Activated CD8-positive, alpha-beta T cell treated with anti-CD3 and anti-CD28 coated beads for 36 hours (primary cell): Measurements from ENCODE around the gene FOXB1. TPM values are rescaled to one million over a fixed set of nuclear protein-coding genes. Genes with fewer than 3 reads are reported as not detected.

Experiments used
- ATAC-seq: fragments of 200-7000 bp; cut with Tn5 transposase; one replicate; pipeline ENCODE4 v1.10.0; 2021; ENCODE audit warnings: mild to moderate bottlenecking, moderate library complexity
- CTCF ChIA-PET: fragments of 350-600 bp; sonication (Branson Sonifier 250); formaldehyde crosslinking; loops from one replicate; lab custom pipeline; 2021; ENCODE audit warnings: antibody characterized with exemption; lab: Charles Lee
- POLR2A ChIA-PET: fragments of 350-600 bp; sonication (Branson Sonifier 250); formaldehyde crosslinking; loops from one replicate; lab custom pipeline; 2021; ENCODE audit warnings: antibody characterized with exemption; lab: Charles Lee
- DNase-seq: peaks from one replicate; pipeline ENCODE4 v3.0.0-alpha.2; 2020
- H3K27ac Mint-ChIP-seq: one replicate; pipeline ENCODE4 v1.8.0; 2021; ENCODE audit warnings: mild to moderate bottlenecking, mixed read lengths
- H3K27me3 Mint-ChIP-seq: one replicate; pipeline ENCODE4 v1.8.0; 2021; ENCODE audit warnings: mixed read lengths
- H3K36me3 Mint-ChIP-seq: one replicate; pipeline ENCODE4 v1.8.0; 2021; ENCODE audit warnings: low read depth, mixed read lengths
- H3K4me1 Mint-ChIP-seq: one replicate; pipeline ENCODE4 v1.8.0; 2021; ENCODE audit warnings: low read depth, mixed read lengths
- H3K4me3 Mint-ChIP-seq: one replicate; pipeline ENCODE4 v1.8.0; 2021; ENCODE audit warnings: mild to moderate bottlenecking, moderate library complexity, mixed read lengths
- H3K9me3 Mint-ChIP-seq: one replicate; pipeline ENCODE4 v1.8.0; 2021; ENCODE audit warnings: mixed read lengths
- intact Hi-C: fragments of 100-400 bp; cut with micrococcal nuclease; formaldehyde crosslinking; loops from one replicate; pipeline ENCODE4 v1.10.0; 2022
- total RNA-seq, 2 experiments: library from RNA; stranded (reverse); gene quantifications; one replicate each; pipeline ENCODE4 v1.2.3, GENCODE V29; 2021
- TF ChIP-seq, protein P1 (sequence below): fragments of 200-600 bp; IDR thresholded peaks from one replicate; pipeline ENCODE4 v1.8.0; 2022; ENCODE audit warnings: antibody characterized with exemption, mild to moderate bottlenecking

Gene FOXB1
- total RNA-seq, 2 experiments from 2014 or later, result 0.13 to 0.36 TPM

DNA sequence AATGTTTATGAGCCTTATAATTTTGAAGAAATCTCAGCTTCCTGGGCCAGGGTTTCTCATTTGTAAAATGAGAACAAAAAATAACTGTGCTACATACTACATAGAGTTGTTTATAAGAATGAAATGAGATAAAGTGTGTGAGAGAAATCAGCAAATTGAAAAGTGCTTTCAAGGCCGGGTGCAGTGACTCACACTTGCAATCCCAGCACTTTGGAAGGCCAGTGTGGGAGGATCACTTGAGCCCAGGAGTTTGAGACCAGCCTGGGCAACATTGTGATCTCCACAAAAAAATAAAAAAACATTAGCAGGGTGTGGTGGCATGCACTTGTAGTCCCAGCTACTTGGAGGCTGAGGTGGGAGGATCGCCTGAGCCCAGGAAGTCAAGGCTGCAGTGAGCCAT lies 22.4 kb downstream of the FOXB1 start:
- H3K36me3 Mint-ChIP-seq, result no peaks in the 10 kb centered on the region
- peaks cover 5% of the 10 kb centered on the region for H3K4me1 Mint-ChIP-seq
- no peak overlapping the region for H3K4me3 Mint-ChIP-seq
- CTCF ChIA-PET, result no interaction called here
- intact Hi-C loops, result no loop called here
- no peak for ATAC-seq
- peaks cover 6% of the 10 kb centered on the region for H3K27me3 Mint-ChIP-seq
- no peaks in the 10 kb centered on the region for H3K9me3 Mint-ChIP-seq
- DNase-seq, result no peak
- no peak overlapping the region for H3K27ac Mint-ChIP-seq
- POLR2A ChIA-PET, result no interaction called here
- TF ChIP-seq, protein P1, sequence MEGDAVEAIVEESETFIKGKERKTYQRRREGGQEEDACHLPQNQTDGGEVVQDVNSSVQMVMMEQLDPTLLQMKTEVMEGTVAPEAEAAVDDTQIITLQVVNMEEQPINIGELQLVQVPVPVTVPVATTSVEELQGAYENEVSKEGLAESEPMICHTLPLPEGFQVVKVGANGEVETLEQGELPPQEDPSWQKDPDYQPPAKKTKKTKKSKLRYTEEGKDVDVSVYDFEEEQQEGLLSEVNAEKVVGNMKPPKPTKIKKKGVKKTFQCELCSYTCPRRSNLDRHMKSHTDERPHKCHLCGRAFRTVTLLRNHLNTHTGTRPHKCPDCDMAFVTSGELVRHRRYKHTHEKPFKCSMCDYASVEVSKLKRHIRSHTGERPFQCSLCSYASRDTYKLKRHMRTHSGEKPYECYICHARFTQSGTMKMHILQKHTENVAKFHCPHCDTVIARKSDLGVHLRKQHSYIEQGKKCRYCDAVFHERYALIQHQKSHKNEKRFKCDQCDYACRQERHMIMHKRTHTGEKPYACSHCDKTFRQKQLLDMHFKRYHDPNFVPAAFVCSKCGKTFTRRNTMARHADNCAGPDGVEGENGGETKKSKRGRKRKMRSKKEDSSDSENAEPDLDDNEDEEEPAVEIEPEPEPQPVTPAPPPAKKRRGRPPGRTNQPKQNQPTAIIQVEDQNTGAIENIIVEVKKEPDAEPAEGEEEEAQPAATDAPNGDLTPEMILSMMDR, result no peak

DNA sequence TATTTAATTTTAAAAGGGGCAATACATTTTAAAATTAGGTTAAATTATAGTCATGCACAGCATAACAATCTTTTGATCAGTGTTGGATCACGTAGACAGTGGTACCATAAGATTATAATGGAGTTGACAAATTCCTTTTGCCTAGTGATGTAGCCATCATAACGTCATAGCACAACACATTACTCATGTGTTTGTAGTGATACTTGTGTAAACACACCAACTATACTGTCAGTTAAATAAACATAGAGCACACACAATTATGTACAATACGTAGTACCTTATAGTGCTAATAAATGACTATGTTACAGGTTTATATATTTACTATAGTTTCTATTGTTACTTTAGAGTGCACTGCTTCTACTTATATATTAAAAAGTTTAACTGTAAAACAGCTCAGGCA lies 31.2 kb downstream of the FOXB1 start:
- Mint-ChIP-seq H3K27me3 (peaks cover 3% of the 10 kb centered on the region), H3K4me3 (no peak overlapping the region), H3K9me3 (no peaks in the 10 kb centered on the region), H3K27ac (no peak overlapping the region), H3K4me1 (no peaks in the 10 kb centered on the region), H3K36me3 (no peaks in the 10 kb centered on the region)
- no peak for ATAC-seq
- CTCF ChIA-PET, result interaction anchor here (1.0 kb wide), 1 partner anchor 41 kb away, joined by 3 read pairs; no protein-coding TSS in a partner anchor
- intact Hi-C loops, result no loop called here
- POLR2A ChIA-PET, result no interaction called here
- TF ChIP-seq, protein P1, result no peak
- no peak for DNase-seq

DNA sequence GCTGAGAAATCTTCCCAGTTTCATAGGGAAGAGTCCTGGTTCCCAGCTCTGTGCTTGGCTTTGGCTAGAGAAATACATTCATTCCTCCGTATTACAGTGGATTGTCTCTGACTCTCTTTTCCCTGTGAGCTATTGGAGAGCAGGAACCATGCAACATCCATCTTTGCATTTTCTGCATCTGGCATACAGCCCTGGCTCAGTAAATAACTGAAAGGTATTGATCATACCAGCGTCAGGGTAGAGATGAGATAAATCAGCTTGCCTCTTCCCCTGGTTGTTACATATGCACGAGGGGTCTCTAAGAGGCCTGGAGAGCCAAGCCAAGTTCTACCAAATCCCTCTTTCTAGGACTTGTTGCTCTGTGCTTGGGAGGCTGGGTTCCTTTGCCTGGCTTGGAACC lies 35.2 kb downstream of the FOXB1 start:
- DNase-seq (no peak), ATAC-seq (no peak)
- H3K27me3 Mint-ChIP-seq, result peaks cover 8% of the 10 kb centered on the region
- CTCF ChIA-PET, result no interaction called here
- POLR2A ChIA-PET, result no interaction called here
- TF ChIP-seq, protein P1, result no peak
- no peaks in the 10 kb centered on the region for H3K9me3 Mint-ChIP-seq
- H3K27ac Mint-ChIP-seq, result no peak overlapping the region
- H3K4me3 Mint-ChIP-seq, result no peak overlapping the region
- H3K36me3 Mint-ChIP-seq, result no peaks in the 10 kb centered on the region
- intact Hi-C loops, result no loop called here
- peaks cover 4% of the 10 kb centered on the region for H3K4me1 Mint-ChIP-seq

DNA sequence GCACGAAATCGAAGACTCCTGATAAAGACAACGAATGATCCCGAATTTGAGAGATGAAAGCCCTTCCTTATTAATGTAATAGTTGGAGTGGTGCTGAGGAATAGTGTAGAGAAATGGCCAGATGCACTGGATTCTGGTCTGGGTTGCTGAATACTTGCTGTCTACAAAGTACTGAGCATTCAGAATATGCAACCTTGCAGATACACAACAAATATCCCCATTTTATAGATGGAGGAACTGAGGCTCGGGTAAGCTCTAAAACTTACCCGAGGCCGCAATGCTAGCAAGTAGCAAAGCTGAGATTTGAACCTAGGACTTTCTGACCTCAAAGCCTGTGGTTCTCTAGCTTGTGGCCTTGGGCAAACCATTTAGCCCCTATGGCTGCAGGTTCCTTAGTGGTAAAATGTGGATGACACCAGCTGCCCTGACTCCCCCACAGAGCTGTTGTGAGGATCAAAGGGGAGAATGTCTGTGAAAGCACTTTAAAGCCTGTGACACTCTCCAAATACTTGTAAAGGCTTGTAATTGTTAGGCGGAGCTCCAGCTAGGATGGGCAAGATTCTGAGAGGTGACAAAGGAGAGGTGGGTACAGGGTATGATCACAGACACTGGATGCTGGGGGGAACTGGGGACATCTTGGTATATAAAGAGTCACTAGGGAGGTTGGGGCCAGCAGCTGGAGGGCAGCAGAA lies 39.8 kb downstream of the FOXB1 start:
- H3K4me1 Mint-ChIP-seq, result peaks cover 14% of the 10 kb centered on the region
- TF ChIP-seq, protein P1, result no peak
- H3K36me3 Mint-ChIP-seq, result no peaks in the 10 kb centered on the region
- peak overlapping the region; percentile 72 for H3K27ac Mint-ChIP-seq
- POLR2A ChIA-PET, result interaction anchor here (0.6 to 0.8 kb wide), 2 partner anchors 18 to 80 kb away, joined by 3 read pairs; no protein-coding TSS in a partner anchor
- H3K9me3 Mint-ChIP-seq, result no peaks in the 10 kb centered on the region
- intact Hi-C loops, result no loop called here
- CTCF ChIA-PET, result interaction anchor here (0.8 to 1.1 kb wide), 2 partner anchors 39 to 127 kb away, joined by 3 to 6 read pairs; partner anchors contain the start of gene FOXB1
- DNase-seq, result peak; percentile 4
- H3K4me3 Mint-ChIP-seq, result no peak overlapping the region
- peaks cover 8% of the 10 kb centered on the region for H3K27me3 Mint-ChIP-seq
- no peak for ATAC-seq

DNA sequence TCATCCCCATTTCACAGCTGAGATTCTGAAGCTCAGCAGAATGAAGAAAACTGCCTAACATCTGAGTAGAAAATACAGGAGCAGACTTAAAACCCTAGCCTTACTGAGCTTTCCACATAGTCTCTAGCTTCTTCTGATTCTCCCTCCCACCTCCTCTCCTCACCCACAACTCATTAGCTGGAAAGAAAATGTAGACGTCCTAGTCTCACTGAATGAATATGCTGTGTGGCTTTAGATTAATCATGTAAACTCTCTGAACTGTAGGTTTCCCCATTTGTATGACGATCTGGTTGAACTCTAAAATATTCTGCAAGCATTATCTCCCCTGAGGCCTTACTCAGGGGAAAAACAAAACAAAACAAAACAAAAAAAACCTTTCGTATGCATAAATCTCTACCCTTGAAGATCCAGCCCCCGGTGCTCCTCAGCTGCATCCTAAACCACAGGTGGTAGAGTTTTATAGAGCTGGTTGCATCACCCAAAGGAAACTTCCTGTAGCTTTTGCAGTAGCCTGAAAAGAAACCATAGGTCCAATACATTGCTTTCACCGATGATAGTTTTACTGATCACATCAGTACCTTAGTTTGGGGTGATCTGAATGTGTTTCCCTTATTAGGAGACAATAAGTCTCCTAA lies 40.6 kb downstream of the FOXB1 start:
- peak overlapping the region; percentile 47 for H3K4me3 Mint-ChIP-seq
- CTCF ChIA-PET, result interaction anchor here (0.8 to 1.1 kb wide), 2 partner anchors 40 to 128 kb away, joined by 3 to 6 read pairs; partner anchors contain the start of gene FOXB1
- intact Hi-C loops, result no loop called here
- peak; percentile 62 for DNase-seq
- H3K36me3 Mint-ChIP-seq, result peaks cover 2% of the 10 kb centered on the region
- TF ChIP-seq, protein P1, result no peak
- H3K27ac Mint-ChIP-seq, result peak overlapping the region; percentile 72
- ATAC-seq, result peak; percentile 89
- POLR2A ChIA-PET, result interaction anchor here (0.6 to 0.8 kb wide), 2 partner anchors 19 to 79 kb away, joined by 3 read pairs; no protein-coding TSS in a partner anchor
- H3K27me3 Mint-ChIP-seq, result peaks cover 8% of the 10 kb centered on the region
- peaks cover 14% of the 10 kb centered on the region for H3K4me1 Mint-ChIP-seq
- peaks cover 6% of the 10 kb centered on the region for H3K9me3 Mint-ChIP-seq
